GM18873 (cell line): ENCODE results near the gene MFSD6L.

Source experiments
- ATAC-seq: cut with Tn5 transposase; IDR thresholded peaks from one replicate; pipeline ENCODE4 v1.9.1; 2021; ENCODE audit warnings: mild to moderate bottlenecking, moderate library complexity, moderate number of reproducible peaks; ENCODE audit not compliant: unreplicated experiment, low FRiP score

MFSD6L gene

GRCh38 chr17:8749616-8750015, 49.5 kb downstream of the MFSD6L start:
- no peak for ATAC-seq

GRCh38 chr17:8747742-8748141, 51.4 kb downstream of the MFSD6L start:
- ATAC-seq: no peak
